ENCODE results near the gene POU2F2.

Gene POU2F2

GRCh38 chr19:42052241-42052863 lies 79.9 kb downstream of the POU2F2 start:
- Histone ChIP-seq H3K4me3 (ENCODE audit: low read length) (no peak overlapping the region), H3K4ac (ENCODE audit: low read depth, low read length) (no peak overlapping the region), H4K8ac (ENCODE audit: low read depth, low read length) (no peak overlapping the region), H2BK120ac (ENCODE audit: low read depth, low read length) (no peak overlapping the region), H2BK5ac (ENCODE audit: low read length) (no peak overlapping the region), H2AK5ac (ENCODE audit: low read length) (no peak overlapping the region), H3K79me1 (ENCODE audit: low read length) (no peaks in the 10 kb centered on the region), H3K27me3 (ENCODE audit: insufficient read depth, low read length, poor library complexity) (no peaks in the 10 kb centered on the region), H3K27ac (ENCODE audit: low read depth, low read length) (no peak overlapping the region), H3K4me1 (ENCODE audit: control insufficient read depth, low read depth, low read length) (no peaks in the 10 kb centered on the region), H3K18ac (ENCODE audit: low read length) (no peak overlapping the region), H2BK15ac (replicated peaks; ENCODE audit: low read depth) (no peak overlapping the region), H3K9ac (ENCODE audit: low read length) (no peak overlapping the region), H3K23ac (ENCODE audit: low read length) (no peak overlapping the region), H3K56ac (ENCODE audit: low read length) (no peak overlapping the region), H3K79me2 (ENCODE audit: control insufficient read depth, insufficient read depth, low read length) (no peaks in the 10 kb centered on the region), H3K4me2 (ENCODE audit: low read length) (no peak overlapping the region), H3K36me3 (ENCODE audit: control insufficient read depth, insufficient read depth, low read length) (peaks cover 7% of the 10 kb centered on the region), H4K5ac (ENCODE audit: low read length) (no peak overlapping the region)
- no peak for DNase-seq
- WGBS (ENCODE audit: extremely low coverage, insufficient coverage, low lambda C conversion rate): no CpG with 5 or more reads among the region's 10 CpGs

- H3K56ac ChIP-seq (ENCODE audit: low read length): no peak overlapping the region
- no peaks in the 10 kb centered on the region for H3K79me1 ChIP-seq (ENCODE audit: low read length)
- no peak overlapping the region for H3K27ac ChIP-seq (ENCODE audit: low read depth, low read length)
- H2BK15ac ChIP-seq (replicated peaks; ENCODE audit: low read depth): no peak overlapping the region
- no peaks in the 10 kb centered on the region for H3K27me3 ChIP-seq (ENCODE audit: insufficient read depth, low read length, poor library complexity)
- peaks cover 3% of the 10 kb centered on the region for H3K36me3 ChIP-seq (ENCODE audit: control insufficient read depth, insufficient read depth, low read length)
- H3K18ac ChIP-seq (ENCODE audit: low read length): no peak overlapping the region
- no peak overlapping the region for H3K4ac ChIP-seq (ENCODE audit: low read depth, low read length)
- no peak for DNase-seq
- H2BK5ac ChIP-seq (ENCODE audit: low read length): no peak overlapping the region
- no peaks in the 10 kb centered on the region for H3K79me2 ChIP-seq (ENCODE audit: control insufficient read depth, insufficient read depth, low read length)
- H3K4me2 ChIP-seq (ENCODE audit: low read length): no peak overlapping the region
- no peaks in the 10 kb centered on the region for H3K4me1 ChIP-seq (ENCODE audit: control insufficient read depth, low read depth, low read length)
- no peak overlapping the region for H4K5ac ChIP-seq (ENCODE audit: low read length)
- H2AK5ac ChIP-seq (ENCODE audit: low read length): no peak overlapping the region
- no CpG with 5 or more reads among the region's 14 CpGs for WGBS (ENCODE audit: extremely low coverage, insufficient coverage, low lambda C conversion rate)
- no peak overlapping the region for H4K8ac ChIP-seq (ENCODE audit: low read depth, low read length)
- H3K23ac ChIP-seq (ENCODE audit: low read length): no peak overlapping the region
- no peak overlapping the region for H3K9ac ChIP-seq (ENCODE audit: low read length)
- H2BK120ac ChIP-seq (ENCODE audit: low read depth, low read length): no peak overlapping the region
- H3K4me3 ChIP-seq (ENCODE audit: low read length): no peak overlapping the region
These were observed 80.8 kb downstream of the POU2F2 start for GRCh38 chr19:42051166-42052115.

GRCh38 chr19:42048992-42049391 lies 83.3 kb downstream of the POU2F2 start:
- no peak overlapping the region for H3K4me3 ChIP-seq (ENCODE audit: low read length)
- no peak overlapping the region for H2BK15ac ChIP-seq (replicated peaks; ENCODE audit: low read depth)
- WGBS (ENCODE audit: extremely low coverage, insufficient coverage, low lambda C conversion rate): no CpG with 5 or more reads among the region's 4 CpGs

GRCh38 chr19:42045575-42045974 lies 86.7 kb downstream of the POU2F2 start:
- H3K79me2 ChIP-seq (ENCODE audit: control insufficient read depth, insufficient read depth, low read length): no peaks in the 10 kb centered on the region
- no peak overlapping the region for H2BK15ac ChIP-seq (replicated peaks; ENCODE audit: low read depth)
- no peak overlapping the region for H3K23ac ChIP-seq (ENCODE audit: low read length)
- H3K9ac ChIP-seq (ENCODE audit: low read length): no peak overlapping the region
- no peak overlapping the region for H2BK120ac ChIP-seq (ENCODE audit: low read depth, low read length)
- no peak overlapping the region for H3K4me2 ChIP-seq (ENCODE audit: low read length)
- no peak overlapping the region for H3K56ac ChIP-seq (ENCODE audit: low read length)
- no peak overlapping the region for H3K4ac ChIP-seq (ENCODE audit: low read depth, low read length)
- H3K36me3 ChIP-seq (ENCODE audit: control insufficient read depth, insufficient read depth, low read length): peaks cover 1% of the 10 kb centered on the region
- no peaks in the 10 kb centered on the region for H3K79me1 ChIP-seq (ENCODE audit: low read length)
- no peaks in the 10 kb centered on the region for H3K27me3 ChIP-seq (ENCODE audit: insufficient read depth, low read length, poor library complexity)
- H3K27ac ChIP-seq (ENCODE audit: low read depth, low read length): no peak overlapping the region
- no peak overlapping the region for H2BK5ac ChIP-seq (ENCODE audit: low read length)
- WGBS (ENCODE audit: extremely low coverage, insufficient coverage, low lambda C conversion rate): no CpG with 5 or more reads among the region's 7 CpGs
- H3K4me3 ChIP-seq (ENCODE audit: low read length): no peak overlapping the region
- no peak overlapping the region for H2AK5ac ChIP-seq (ENCODE audit: low read length)
- H3K4me1 ChIP-seq (ENCODE audit: control insufficient read depth, low read depth, low read length): no peaks in the 10 kb centered on the region
- no peak overlapping the region for H4K8ac ChIP-seq (ENCODE audit: low read depth, low read length)
- no peak overlapping the region for H4K5ac ChIP-seq (ENCODE audit: low read length)
- no peak overlapping the region for H3K18ac ChIP-seq (ENCODE audit: low read length)
- DNase-seq: no peak

More at GRCh38 chr19:42048992-42049391, 83.3 kb downstream of the POU2F2 start:
- H3K56ac ChIP-seq (ENCODE audit: low read length): no peak overlapping the region
- no peak overlapping the region for H2BK5ac ChIP-seq (ENCODE audit: low read length)
- H3K27ac ChIP-seq (ENCODE audit: low read depth, low read length): no peak overlapping the region
- no peak for DNase-seq
- no peak overlapping the region for H2AK5ac ChIP-seq (ENCODE audit: low read length)
- H4K8ac ChIP-seq (ENCODE audit: low read depth, low read length): no peak overlapping the region
- no peak overlapping the region for H3K4me2 ChIP-seq (ENCODE audit: low read length)
- no peak overlapping the region for H4K5ac ChIP-seq (ENCODE audit: low read length)
- H2BK120ac ChIP-seq (ENCODE audit: low read depth, low read length): no peak overlapping the region
- H3K27me3 ChIP-seq (ENCODE audit: insufficient read depth, low read length, poor library complexity): no peaks in the 10 kb centered on the region
- H3K18ac ChIP-seq (ENCODE audit: low read length): no peak overlapping the region
- peaks cover 3% of the 10 kb centered on the region for H3K36me3 ChIP-seq (ENCODE audit: control insufficient read depth, insufficient read depth, low read length)
- no peaks in the 10 kb centered on the region for H3K79me2 ChIP-seq (ENCODE audit: control insufficient read depth, insufficient read depth, low read length)
- H3K4ac ChIP-seq (ENCODE audit: low read depth, low read length): no peak overlapping the region
- H3K23ac ChIP-seq (ENCODE audit: low read length): no peak overlapping the region
- H3K79me1 ChIP-seq (ENCODE audit: low read length): no peaks in the 10 kb centered on the region
- H3K9ac ChIP-seq (ENCODE audit: low read length): no peak overlapping the region
- H3K4me1 ChIP-seq (ENCODE audit: control insufficient read depth, low read depth, low read length): no peaks in the 10 kb centered on the region

GRCh38 chr19:42042455-42043170 lies 89.6 kb downstream of the POU2F2 start:
- Histone ChIP-seq H3K4me2 (ENCODE audit: low read length) (no peak overlapping the region), H3K4me1 (ENCODE audit: control insufficient read depth, low read depth, low read length) (no peaks in the 10 kb centered on the region), H3K23ac (ENCODE audit: low read length) (no peak overlapping the region), H3K36me3 (ENCODE audit: control insufficient read depth, insufficient read depth, low read length) (peaks cover 1% of the 10 kb centered on the region), H4K5ac (ENCODE audit: low read length) (no peak overlapping the region), H3K79me1 (ENCODE audit: low read length) (no peaks in the 10 kb centered on the region), H3K56ac (ENCODE audit: low read length) (no peak overlapping the region), H3K4ac (ENCODE audit: low read depth, low read length) (no peak overlapping the region), H2BK120ac (ENCODE audit: low read depth, low read length) (no peak overlapping the region), H3K27me3 (ENCODE audit: insufficient read depth, low read length, poor library complexity) (no peaks in the 10 kb centered on the region), H3K18ac (ENCODE audit: low read length) (no peak overlapping the region), H3K27ac (ENCODE audit: low read depth, low read length) (no peak overlapping the region), H3K9ac (ENCODE audit: low read length) (no peak overlapping the region), H4K8ac (ENCODE audit: low read depth, low read length) (no peak overlapping the region), H2BK15ac (replicated peaks; ENCODE audit: low read depth) (no peak overlapping the region), H2BK5ac (ENCODE audit: low read length) (no peak overlapping the region), H2AK5ac (ENCODE audit: low read length) (no peak overlapping the region), H3K4me3 (ENCODE audit: low read length) (no peak overlapping the region), H3K79me2 (ENCODE audit: control insufficient read depth, insufficient read depth, low read length) (no peaks in the 10 kb centered on the region)
- DNase-seq: no peak
- WGBS (ENCODE audit: extremely low coverage, insufficient coverage, low lambda C conversion rate): no CpG with 5 or more reads among the region's 30 CpGs
